Lung (tissue), 12 donors: ENCODE data around the gene NAIF1. TPM values are rescaled to one million over a fixed set of nuclear protein-coding genes. Genes with fewer than 3 reads are reported as not detected.

ENCODE experiments used
- ATAC-seq: fragments of 200-7000 bp; cut with Tn5 transposase; one replicate; pipeline ENCODE4 v1.9.1; 2020; ENCODE audit warnings: moderate number of reproducible peaks; ENCODE audit not compliant: insufficient read depth, low FRiP score
- DNase-seq, 3 donors: peaks; one replicate each; pipeline ENCODE4 v3.0.0-alpha.2; 2013 to 2017
- H3K27ac ChIP-seq, 2 donors: one replicate each; pipeline ENCODE4 v1.5.1; 2013; ENCODE audit warnings: mild to moderate bottlenecking in 2 of 2, moderate library complexity in 2 of 2, control low read depth in 1 of 2, inconsistent platforms in 1 of 2, low read depth in 1 of 2, low read length in 1 of 2
- H3K27me3 ChIP-seq, 3 donors: one replicate each; pipeline ENCODE4 v1.5.1; 2013; ENCODE audit warnings: low read length in 2 of 3; ENCODE audit not compliant: control insufficient read depth in 3 of 3, insufficient read depth in 3 of 3
- H3K36me3 ChIP-seq, 4 donors: one replicate each; pipeline ENCODE4 v1.5.1; 2013; ENCODE audit warnings: low read length in 4 of 4, mild to moderate bottlenecking in 1 of 4, moderate library complexity in 1 of 4; ENCODE audit not compliant: control insufficient read depth in 4 of 4, insufficient read depth in 4 of 4
- H3K4me1 ChIP-seq, 5 donors: one replicate each; pipeline ENCODE4 v1.5.1; 2013; ENCODE audit warnings: low read length in 5 of 5, mild to moderate bottlenecking in 2 of 5, moderate library complexity in 1 of 5; ENCODE audit not compliant: control insufficient read depth in 5 of 5, insufficient read depth in 5 of 5
- H3K4me3 ChIP-seq: one replicate; pipeline ENCODE4 v1.5.1; 2013; ENCODE audit warnings: mild to moderate bottlenecking, control low read depth, moderate library complexity
- H3K9ac ChIP-seq, 2 donors: one replicate each; pipeline ENCODE4 v1.5.1; 2013; ENCODE audit warnings: low read length in 2 of 2, control low read depth in 1 of 2; ENCODE audit not compliant: insufficient read depth in 1 of 2
- H3K9me3 ChIP-seq, 4 donors: one replicate each; pipeline ENCODE4 v1.5.1; 2013; ENCODE audit warnings: low read length in 3 of 4, mild to moderate bottlenecking in 1 of 4, moderate library complexity in 1 of 4; ENCODE audit not compliant: control insufficient read depth in 4 of 4, insufficient read depth in 3 of 4
- WGBS, 2 donors: extraction: QIAGEN DNeasy Blood & Tissue Kit; methylation state at CpG; one replicate each; pipeline ENCODE4 v1.1.7; 2013; 5-methylcytosine and 5-hydroxymethylcytosine counted together
- polyA plus RNA-seq, 2 donors: library from polyadenylated mRNA; stranded (reverse); fragments of 200-250 nt; gene quantifications; one replicate each; pipeline ENCODE4 v1.2.1, GENCODE V29; 2013
- total RNA-seq, 2 donors: library from RNA; depleted of rRNA in 1 of 2; stranded (reverse); fragments of >200 nt in 1 of 2; gene quantifications; one replicate each; pipeline ENCODE4 v1.2.1, GENCODE V29; 2014 to 2021
- TF ChIP-seq, protein P1 (sequence below): IDR thresholded peaks from 2 replicates; pipeline ENCODE4 v1.5.1; 2012; ENCODE audit warnings: mild to moderate bottlenecking; ENCODE audit errors: control extremely low read depth, extremely low read depth
- donor health status: control.
- donor health status: control.
- donor health status: Bipolar disorder and iron deficiency.
- donor health status: healthy.
- donor health status: DM: yes; HTN: yes; CAD: no.

The NAIF1 gene
- total and polyA plus RNA-seq, 4 donors = 7.2 to 9.4 (median 8.8) TPM

DNA sequence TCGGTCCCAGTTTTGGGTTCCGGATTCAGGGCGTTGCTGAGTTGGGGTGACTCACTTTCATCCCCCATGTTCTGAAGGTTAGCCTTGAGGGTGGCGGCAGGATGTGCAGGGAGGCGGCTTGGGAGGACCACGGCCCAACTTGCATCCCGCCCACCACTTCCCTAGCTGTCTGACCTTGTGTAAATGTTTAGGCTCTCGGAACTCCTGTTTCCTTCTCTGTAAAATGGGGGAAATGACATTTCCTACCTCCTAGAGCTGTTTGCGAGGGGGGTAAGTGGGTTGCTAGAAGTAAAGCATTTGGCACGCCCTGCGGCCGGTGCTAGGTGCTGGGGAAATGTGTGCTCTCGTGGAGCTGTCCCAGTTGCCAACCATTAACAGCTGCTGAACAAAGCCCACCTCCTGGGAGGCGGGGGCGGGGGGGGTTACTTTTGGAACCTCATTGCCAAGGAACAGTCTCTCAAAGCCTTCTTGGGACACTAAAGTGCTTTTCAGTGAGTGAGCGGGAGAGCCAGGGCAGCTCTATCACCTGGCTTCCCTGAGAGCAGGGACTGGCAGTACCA is 32.9 kb upstream of the NAIF1 start:
- peaks cover 11 to 37% (median 24%) of the 10 kb centered on the region in 5 donors for H3K4me1 ChIP-seq
- H3K27ac ChIP-seq = peak overlapping the region; percentile 95 to 98
- DNase-seq = peak in 2 of 3 donors; percentile 31 to 32
- no peaks in the 10 kb centered on the region for H3K9me3 ChIP-seq
- H3K4me3 ChIP-seq = peak overlapping the region; percentile 66
- no peaks in the 10 kb centered on the region for H3K27me3 ChIP-seq
- no peak overlapping the region for H3K9ac ChIP-seq
- ATAC-seq = peak; percentile 6
- TF ChIP-seq, protein P1, sequence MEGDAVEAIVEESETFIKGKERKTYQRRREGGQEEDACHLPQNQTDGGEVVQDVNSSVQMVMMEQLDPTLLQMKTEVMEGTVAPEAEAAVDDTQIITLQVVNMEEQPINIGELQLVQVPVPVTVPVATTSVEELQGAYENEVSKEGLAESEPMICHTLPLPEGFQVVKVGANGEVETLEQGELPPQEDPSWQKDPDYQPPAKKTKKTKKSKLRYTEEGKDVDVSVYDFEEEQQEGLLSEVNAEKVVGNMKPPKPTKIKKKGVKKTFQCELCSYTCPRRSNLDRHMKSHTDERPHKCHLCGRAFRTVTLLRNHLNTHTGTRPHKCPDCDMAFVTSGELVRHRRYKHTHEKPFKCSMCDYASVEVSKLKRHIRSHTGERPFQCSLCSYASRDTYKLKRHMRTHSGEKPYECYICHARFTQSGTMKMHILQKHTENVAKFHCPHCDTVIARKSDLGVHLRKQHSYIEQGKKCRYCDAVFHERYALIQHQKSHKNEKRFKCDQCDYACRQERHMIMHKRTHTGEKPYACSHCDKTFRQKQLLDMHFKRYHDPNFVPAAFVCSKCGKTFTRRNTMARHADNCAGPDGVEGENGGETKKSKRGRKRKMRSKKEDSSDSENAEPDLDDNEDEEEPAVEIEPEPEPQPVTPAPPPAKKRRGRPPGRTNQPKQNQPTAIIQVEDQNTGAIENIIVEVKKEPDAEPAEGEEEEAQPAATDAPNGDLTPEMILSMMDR = no peak
- H3K36me3 ChIP-seq = peaks cover 14 to 36% (median 23%) of the 10 kb centered on the region in 4 donors
- WGBS, 2 donors = 36 to 40% methylated on average over 16 of the region's 16 CpGs

DNA sequence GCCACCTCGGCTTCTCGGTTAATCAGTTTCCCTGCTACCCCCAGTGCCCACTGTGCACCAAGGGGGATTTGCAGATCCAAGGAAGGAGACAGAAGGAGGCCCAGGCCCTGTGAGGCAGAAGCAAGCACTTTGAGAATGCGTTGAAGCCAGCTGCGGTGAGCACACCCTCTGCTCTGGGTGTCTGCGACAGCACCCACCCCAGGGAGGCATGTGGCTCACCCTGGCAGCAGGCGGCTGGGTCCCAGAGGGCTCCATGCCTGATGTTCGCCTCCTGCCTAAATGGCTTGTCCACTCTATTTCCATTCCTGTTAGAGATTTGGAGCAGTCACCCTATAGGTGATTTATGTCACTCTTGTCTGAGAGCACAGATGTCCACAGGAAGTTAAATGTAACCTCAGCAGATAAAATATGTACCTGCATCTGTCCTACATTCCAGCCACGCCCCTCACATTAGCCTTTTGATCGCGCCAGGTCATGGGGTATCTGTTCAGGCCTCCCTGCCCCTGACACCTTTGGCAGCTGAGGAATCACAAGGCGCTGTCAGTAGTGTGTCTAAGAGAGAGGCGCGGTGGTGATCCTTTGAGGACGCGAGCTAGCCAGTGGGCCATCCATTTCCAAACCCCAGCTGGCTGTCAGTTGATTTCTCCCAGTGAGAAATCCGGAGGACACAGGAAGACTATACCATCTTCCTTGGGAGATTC is 32.3 kb upstream of the NAIF1 start:
- WGBS, 2 donors = 46 to 69% methylated on average over 16 of the region's 16 CpGs
- H3K9me3 ChIP-seq = no peaks in the 10 kb centered on the region
- H3K9ac ChIP-seq = peak overlapping the region; percentile 67 to 82
- H3K27me3 ChIP-seq = no peaks in the 10 kb centered on the region
- peaks cover 14 to 36% (median 23%) of the 10 kb centered on the region in 4 donors for H3K36me3 ChIP-seq
- TF ChIP-seq, protein P1 = no peak
- ATAC-seq = no peak
- peak overlapping the region; percentile 66 for H3K4me3 ChIP-seq
- DNase-seq = peak in 2 of 3 donors; percentile 14 to 37
- peak overlapping the region; percentile 95 to 98 for H3K27ac ChIP-seq
- H3K4me1 ChIP-seq = peaks cover 17 to 43% (median 29%) of the 10 kb centered on the region in 5 donors

DNA sequence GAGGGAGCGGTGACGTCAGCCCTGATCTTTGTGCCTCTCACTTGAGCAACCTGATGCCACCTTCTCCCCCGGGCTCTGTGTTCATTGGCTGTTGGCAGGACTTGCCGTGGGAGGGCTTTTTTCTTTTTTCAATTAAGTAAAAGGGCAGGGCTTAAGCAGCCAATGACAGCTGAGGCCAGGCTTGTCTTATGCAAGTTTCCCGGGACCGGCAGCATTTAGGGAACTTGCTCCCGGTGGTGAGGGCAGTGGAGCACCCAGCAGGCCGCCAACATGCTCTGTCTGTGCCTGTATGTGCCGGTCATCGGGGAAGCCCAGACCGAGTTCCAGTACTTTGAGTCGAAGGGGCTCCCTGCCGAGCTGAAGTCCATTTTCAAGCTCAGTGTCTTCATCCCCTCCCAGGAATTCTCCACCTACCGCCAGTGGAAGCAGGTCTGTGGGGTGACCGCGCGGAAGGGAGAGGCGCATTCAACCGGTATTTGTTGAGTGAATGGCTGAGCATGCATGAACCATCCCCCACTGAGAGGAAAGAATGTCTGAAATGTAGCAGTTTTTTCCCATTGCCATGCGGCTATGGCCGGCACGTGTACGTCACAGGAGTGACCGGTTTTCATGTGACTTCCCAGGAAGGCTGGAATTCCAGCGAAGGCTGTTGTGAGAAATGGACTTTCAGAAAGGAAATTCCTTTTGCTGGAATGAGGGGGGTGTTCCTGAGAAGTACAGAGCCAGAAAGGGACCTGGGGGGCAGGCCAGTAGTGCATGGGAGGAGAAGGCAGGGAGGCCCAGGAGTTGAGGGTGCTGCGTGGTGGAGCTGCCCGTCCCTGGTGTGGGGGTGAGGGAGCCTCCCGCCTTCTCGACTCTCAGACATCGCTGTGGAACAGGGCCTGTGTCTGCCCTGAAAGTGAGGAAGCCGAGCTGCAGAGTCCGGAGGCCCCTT is 31.4 kb upstream of the NAIF1 start:
- DNase-seq (peak; percentile 90 to 93 (median 92)), ATAC-seq (peak; percentile 45)
- Histone ChIP-seq H3K36me3 (peaks cover 6 to 29% (median 16%) of the 10 kb centered on the region in 4 donors), H3K9ac (peak overlapping the region; percentile 67 to 82), H3K9me3 (no peaks in the 10 kb centered on the region), H3K27ac (peak overlapping the region; percentile 95 to 98), H3K4me1 (peaks cover 22 to 49% (median 27%) of the 10 kb centered on the region in 5 donors), H3K4me3 (peak overlapping the region; percentile 66), H3K27me3 (no peaks in the 10 kb centered on the region)
- 14 to 40% methylated on average over 32 of the region's 32 CpGs for WGBS, 2 donors
- TF ChIP-seq, protein P1 = no peak
